Measurements from ENCODE around the gene SDR9C7.
"Not testable (repeated sequence)": the region's sequence is repeated elsewhere in the genome, so short reads cannot be mapped to it uniquely, and the experiment has no call there.

SDR9C7 gene

DNA sequence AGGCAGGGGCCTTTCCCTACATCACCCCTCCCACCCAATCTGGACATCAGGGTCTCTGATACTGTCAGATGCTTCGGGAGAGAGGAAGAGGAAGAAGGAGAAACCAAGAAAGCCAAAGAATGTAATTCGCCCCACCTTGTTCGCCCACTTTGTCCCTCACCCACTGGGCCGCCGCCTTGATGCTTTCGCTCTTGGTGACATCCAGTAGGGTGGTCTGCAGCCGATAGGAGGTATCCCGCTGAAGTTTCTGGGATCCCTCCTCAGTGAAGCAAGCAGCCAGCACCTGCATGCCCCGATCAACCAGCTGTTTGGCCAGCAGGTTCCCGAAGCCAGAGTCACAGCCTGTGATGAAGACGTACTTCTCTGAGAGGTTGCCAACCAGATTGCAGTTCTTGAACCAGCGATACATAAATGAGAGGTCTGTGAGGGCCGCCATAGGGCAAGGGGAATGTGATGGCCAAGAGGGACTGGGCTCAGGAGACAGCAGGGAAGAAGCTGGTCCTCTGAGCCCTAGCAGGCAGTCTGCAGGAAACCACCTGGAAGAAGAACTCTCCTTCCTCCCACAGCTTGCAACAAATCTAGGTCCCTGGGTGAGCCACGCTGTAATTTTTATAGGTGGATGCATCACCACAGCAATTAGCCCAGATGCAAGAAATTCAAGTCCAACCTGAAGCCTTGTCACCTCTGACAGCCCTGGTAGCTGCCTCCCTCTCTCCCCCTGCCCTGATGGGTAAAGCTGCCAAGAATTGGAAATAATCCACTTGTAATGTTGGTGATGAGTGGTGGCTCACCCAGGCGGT is at the start of gene SDR9C7:
SDR9C7 (minus strand) TSS at position 583 of the 800 bp plus-strand sequence; CDS start at position 436, 147 bp downstream.
- no peak for DNase-seq (ENCODE audit: low spot score)
- no peak for FAIRE-seq

GRCh38 chr12:56983386-56983785 is 49.2 kb upstream of the SDR9C7 start:
- DNase-seq (ENCODE audit: low spot score) = no peak
- FAIRE-seq = no peak

GRCh38 chr12:56982578-56983236 is 48.5 kb upstream of the SDR9C7 start:
- FAIRE-seq; DNase-seq (ENCODE audit: low spot score): not testable (repeated sequence)

DNA sequence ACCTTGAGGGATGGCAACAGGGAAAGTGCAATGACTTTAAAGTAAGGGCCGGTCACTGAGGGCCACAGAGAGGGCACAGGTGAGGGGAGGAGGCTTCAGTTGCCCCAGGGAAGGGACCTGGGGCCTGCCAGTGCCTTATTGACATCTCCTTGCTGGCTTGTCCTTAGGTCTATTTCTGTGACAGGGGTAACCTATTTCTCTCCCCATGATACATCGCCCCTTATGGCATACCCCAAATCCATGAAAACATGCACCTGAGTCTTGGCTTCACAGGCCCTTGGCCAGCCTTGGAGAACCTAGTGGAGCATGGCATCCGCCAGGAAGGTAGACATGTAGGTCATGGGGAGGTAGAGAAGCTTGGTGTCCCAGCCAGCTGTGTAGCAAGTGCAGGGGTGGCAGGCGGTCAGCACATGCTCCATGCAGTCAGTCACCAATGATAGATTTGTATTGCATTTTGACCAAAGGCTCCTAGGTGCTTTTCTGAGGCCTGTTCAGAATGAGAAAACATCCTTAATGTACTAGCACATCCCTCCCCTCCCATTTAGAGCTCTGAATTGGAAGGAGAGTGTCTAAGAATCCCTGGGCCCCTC is 46.8 kb upstream of the SDR9C7 start:
- FAIRE-seq (no peak), DNase-seq (ENCODE audit: low spot score) (no peak)

GRCh38 chr12:56980268-56980667 is 46.1 kb upstream of the SDR9C7 start:
- DNase-seq (ENCODE audit: low spot score) (no peak), FAIRE-seq (no peak)

- DNase-seq (ENCODE audit: low spot score) (no peak), FAIRE-seq (no peak)
These were observed 45.4 kb upstream of the SDR9C7 start for GRCh38 chr12:56979628-56980027.

- DNase-seq (ENCODE audit: low spot score) (no peak), FAIRE-seq (no peak)
These were observed 44.4 kb upstream of the SDR9C7 start for GRCh38 chr12:56978397-56979138.

DNA sequence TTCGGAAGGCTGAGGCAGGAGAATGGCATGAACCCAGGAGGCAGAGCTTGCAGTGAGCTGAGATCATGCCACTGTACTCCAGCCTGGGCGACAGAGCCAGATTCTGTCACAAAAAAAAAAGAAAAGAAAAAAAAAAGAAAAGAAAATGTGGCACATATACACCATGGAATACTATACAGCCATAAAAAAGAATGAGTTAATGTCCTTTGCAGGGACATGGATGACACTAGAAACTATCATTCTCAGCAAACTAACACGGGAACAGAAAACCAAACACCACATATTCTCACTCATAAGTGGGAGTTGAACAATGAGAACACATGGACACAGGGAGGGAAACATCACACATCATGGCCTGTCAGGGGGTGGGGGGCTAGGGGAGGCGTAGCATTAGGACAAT is 43.2 kb upstream of the SDR9C7 start:
- DNase-seq (ENCODE audit: low spot score); FAIRE-seq: not testable (repeated sequence)

GRCh38 chr12:56974224-56974623 is 40.0 kb upstream of the SDR9C7 start:
- not testable (repeated sequence) for DNase-seq (ENCODE audit: low spot score); FAIRE-seq

DNA sequence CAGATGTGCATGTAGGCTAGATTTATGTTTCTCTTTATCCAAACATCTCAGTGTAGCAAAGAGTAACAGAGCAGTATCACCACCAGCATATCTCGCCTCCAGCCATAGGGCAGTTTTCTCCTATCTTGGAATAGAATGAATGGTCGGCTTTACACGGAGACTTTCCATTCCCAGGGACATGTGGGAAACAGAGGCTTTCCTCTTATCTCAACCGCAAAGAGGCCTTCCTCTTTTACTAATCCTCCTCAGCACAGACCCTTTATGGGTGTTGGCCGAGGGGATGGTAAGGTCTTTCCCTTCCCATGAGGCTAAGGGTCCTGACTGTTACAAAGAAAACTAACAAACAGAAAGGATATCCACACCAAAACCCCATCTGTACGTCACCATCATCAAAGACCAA is 34.7 kb upstream of the SDR9C7 start:
- not testable (repeated sequence) for FAIRE-seq

GRCh38 chr12:56965997-56966642 is 31.9 kb upstream of the SDR9C7 start:
- DNase-seq (ENCODE audit: low spot score); FAIRE-seq: not testable (repeated sequence)

More for the DNA sequence above, 34.7 kb upstream of the SDR9C7 start:
- DNase-seq (ENCODE audit: low spot score) = not testable (repeated sequence)

- DNase-seq (ENCODE audit: low spot score); FAIRE-seq: not testable (repeated sequence)
These were observed 30.9 kb upstream of the SDR9C7 start for GRCh38 chr12:56965124-56965523.

- not testable (repeated sequence) for FAIRE-seq
These were observed 29.3 kb upstream of the SDR9C7 start for GRCh38 chr12:56963557-56963956.

DNA sequence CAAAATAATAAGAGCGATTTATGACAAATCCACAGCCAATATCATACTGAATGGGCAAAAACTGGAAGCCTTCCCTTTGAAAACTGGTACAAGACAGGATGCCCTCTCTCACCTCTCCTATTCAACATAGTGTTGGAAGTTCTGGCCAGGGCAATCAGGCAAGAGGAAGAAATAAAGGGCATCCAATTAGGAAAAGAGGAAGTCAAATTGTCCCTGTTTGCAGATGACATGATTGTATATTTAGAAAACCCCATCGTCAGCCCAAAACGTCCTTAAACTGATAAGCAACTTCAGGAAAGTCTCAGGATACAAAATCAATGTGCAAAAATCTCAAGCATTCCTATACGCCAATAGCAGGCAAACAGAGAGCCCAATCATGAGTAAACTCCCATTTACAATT is 28.0 kb upstream of the SDR9C7 start:
- not testable (repeated sequence) for DNase-seq (ENCODE audit: low spot score); FAIRE-seq

More at GRCh38 chr12:56963557-56963956, 29.3 kb upstream of the SDR9C7 start:
- not testable (repeated sequence) for DNase-seq (ENCODE audit: low spot score)

- DNase-seq (ENCODE audit: low spot score) (no peak), FAIRE-seq (no peak)
These were observed 24.2 kb upstream of the SDR9C7 start for GRCh38 chr12:56958422-56958821.

GRCh38 chr12:56957229-56958052 is 23.2 kb upstream of the SDR9C7 start, which contains the start of gene RDH16:
Gene RDH16, minus strand, starts transcription at chr12:56957608. Its CDS starts 146 bp downstream, at chr12:56957462.
- DNase-seq (ENCODE audit: low spot score) = no peak
- FAIRE-seq = no peak

- no peak for DNase-seq (ENCODE audit: low spot score)
- FAIRE-seq = no peak
These were observed 21.5 kb upstream of the SDR9C7 start for GRCh38 chr12:56955631-56956256.

GRCh38 chr12:56954958-56955355 is 20.7 kb upstream of the SDR9C7 start:
- DNase-seq (ENCODE audit: low spot score) (no peak), FAIRE-seq (no peak)
